Epithelial cell of proximal tubule (primary cell): ENCODE data around the gene CCL1. TPM values are rescaled to one million over a fixed set of nuclear protein-coding genes. Genes with fewer than 3 reads are reported as not detected.

ENCODE experiments used
- DNase-seq: peaks from one replicate; pipeline ENCODE4 v3.0.0-alpha.2; 2011; ENCODE audit warnings: low read depth
- H3K4me3 ChIP-seq: 2 replicates; pipeline ENCODE4 v1.5.1; 2011; ENCODE audit warnings: low read depth, mild to moderate bottlenecking, low read length
- CTCF ChIP-seq: conservative IDR thresholded peaks from 2 replicates; pipeline ENCODE4 v1.5.1; 2012; ENCODE audit warnings: low read depth, mild to moderate bottlenecking, low read length
- total RNA-seq: library from RNA; depleted of rRNA; stranded (reverse); fragments of >200 nt; gene quantifications from 2 replicates; pipeline ENCODE4 v1.2.3, GENCODE V29; 2015

CCL1 gene
- total RNA-seq, 1 donor from 2014 or later = not detected

- DNase-seq = no peak
- no peak for TF ChIP-seq CTCF
- H3K4me3 ChIP-seq = no peak overlapping the region
Measured at GRCh38 chr17:34377078-34377823, 14.2 kb upstream of the CCL1 start.

GRCh38 chr17:34375426-34375997 is 12.5 kb upstream of the CCL1 start:
- no peak for TF ChIP-seq CTCF
- DNase-seq = no peak
- no peak overlapping the region for H3K4me3 ChIP-seq

- DNase-seq = no peak
- no peak for TF ChIP-seq CTCF
- no peak overlapping the region for H3K4me3 ChIP-seq
Measured at GRCh38 chr17:34374457-34374856, 11.4 kb upstream of the CCL1 start.

GRCh38 chr17:34371405-34372100 is 8.5 kb upstream of the CCL1 start:
- no peak overlapping the region for H3K4me3 ChIP-seq
- TF ChIP-seq CTCF = no peak
- no peak for DNase-seq

GRCh38 chr17:34370997-34371395 is 8.0 kb upstream of the CCL1 start:
- TF ChIP-seq CTCF = no peak
- no peak overlapping the region for H3K4me3 ChIP-seq
- no peak for DNase-seq

- no peak for TF ChIP-seq CTCF
- no peak overlapping the region for H3K4me3 ChIP-seq
- no peak for DNase-seq
Measured at GRCh38 chr17:34370376-34370996, 7.5 kb upstream of the CCL1 start.
